ACC112 (cell line): ENCODE measurements around the gene TEX264.

Experiments
- H2AFZ ChIP-seq: fragments of 200-600 bp; sonication (generic); one replicate; pipeline ENCODE4 v1.6.0; 2017; ENCODE audit warnings: antibody characterized with exemption, low read length; ENCODE audit not compliant: unreplicated experiment
- H3K27ac ChIP-seq: fragments of 200-600 bp; sonication (generic); 2 replicates; pipeline ENCODE4 v1.5.1; 2014; ENCODE audit warnings: low read depth, mild to moderate bottlenecking, antibody characterized with exemption, low read length, moderate library complexity
- H3K27me3 ChIP-seq: fragments of 200-600 bp; sonication (generic); 2 replicates; pipeline ENCODE4 v1.6.1; 2014; ENCODE audit warnings: mild to moderate bottlenecking, antibody characterized with exemption, low read length, moderate library complexity, mixed read lengths; ENCODE audit not compliant: insufficient read depth
- H3K36me3 ChIP-seq: fragments of 200-600 bp; sonication (generic); 2 replicates; pipeline ENCODE4 v1.6.1; 2016; ENCODE audit warnings: mild to moderate bottlenecking, antibody characterized with exemption, low read length, moderate library complexity, mixed read lengths; ENCODE audit not compliant: insufficient read depth
- H3K4me1 ChIP-seq: fragments of 200-600 bp; sonication (generic); one replicate; pipeline ENCODE4 v1.6.1; 2016; ENCODE audit warnings: low read length, mixed read lengths; ENCODE audit not compliant: insufficient read depth, unreplicated experiment, control insufficient read depth
- H3K4me3 ChIP-seq: fragments of 200-600 bp; sonication (generic); 2 replicates; pipeline ENCODE4 v1.5.1; 2014; ENCODE audit warnings: mild to moderate bottlenecking, low read depth, low read length
- H3K79me2 ChIP-seq: fragments of 200-600 bp; sonication (generic); one replicate; pipeline ENCODE4 v1.6.0; 2016; ENCODE audit warnings: low read length; ENCODE audit not compliant: control insufficient read depth, unreplicated experiment, insufficient read depth

TEX264 gene

DNA sequence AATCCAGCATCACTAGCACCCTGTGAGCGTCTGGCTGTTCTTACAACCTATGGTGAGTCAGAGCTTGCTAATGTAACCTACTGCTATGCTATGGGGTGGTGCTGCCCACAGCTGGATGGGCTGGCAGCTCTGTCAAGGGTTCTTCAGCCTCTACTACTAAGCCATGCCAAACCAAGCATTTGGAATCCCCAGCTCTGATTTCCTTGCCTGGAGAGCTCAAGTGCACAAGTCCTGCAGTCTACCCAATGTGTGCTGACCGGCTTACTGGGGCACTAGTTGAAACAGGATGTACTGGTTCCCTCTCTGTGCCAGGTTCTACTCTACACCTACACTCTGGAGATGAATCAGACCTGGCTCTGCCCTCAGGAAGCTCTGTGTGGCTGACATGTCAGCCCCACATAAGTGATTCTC lies 4.2 kb downstream of the TEX264 start:
- Histone ChIP-seq H2AFZ (no peak overlapping the region), H3K27me3 (no peaks in the 10 kb centered on the region), H3K4me1 (peaks cover 34% of the 10 kb centered on the region), H3K27ac (peak overlapping the region; percentile 31), H3K36me3 (no peaks in the 10 kb centered on the region), H3K79me2 (peaks cover 15% of the 10 kb centered on the region), H3K4me3 (no peak overlapping the region)

DNA sequence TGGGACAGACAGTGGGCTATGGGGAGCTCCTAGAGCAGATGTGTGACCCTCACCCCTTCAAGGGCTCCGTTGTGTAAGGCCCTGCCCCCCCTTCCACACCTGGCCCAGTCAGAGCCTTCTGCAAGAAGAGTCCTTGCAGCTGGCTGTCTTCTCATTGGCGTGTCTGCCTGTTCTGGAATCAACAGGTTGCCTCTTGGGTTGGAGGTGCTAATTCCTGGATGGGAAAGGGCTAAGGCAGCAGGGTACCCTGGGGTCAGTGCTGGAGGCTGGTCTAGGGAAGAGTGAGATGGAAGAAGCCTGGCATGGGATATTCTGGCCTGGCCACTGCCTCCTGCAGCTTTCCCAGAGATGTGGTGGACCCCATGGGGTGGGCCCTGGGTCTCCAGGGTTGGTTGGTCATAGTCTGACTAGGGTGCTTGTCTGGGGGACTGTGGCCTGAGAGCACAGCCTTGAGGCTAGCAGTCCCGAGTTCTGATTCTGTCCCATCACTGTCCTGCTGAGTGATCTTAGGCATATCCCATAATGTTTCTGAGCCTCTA lies 5.1 kb downstream of the TEX264 start:
- no peak overlapping the region for H2AFZ ChIP-seq
- no peaks in the 10 kb centered on the region for H3K36me3 ChIP-seq
- peaks cover 37% of the 10 kb centered on the region for H3K4me1 ChIP-seq
- no peak overlapping the region for H3K27ac ChIP-seq
- no peaks in the 10 kb centered on the region for H3K27me3 ChIP-seq
- H3K4me3 ChIP-seq: no peak overlapping the region
- H3K79me2 ChIP-seq: peaks cover 15% of the 10 kb centered on the region

DNA sequence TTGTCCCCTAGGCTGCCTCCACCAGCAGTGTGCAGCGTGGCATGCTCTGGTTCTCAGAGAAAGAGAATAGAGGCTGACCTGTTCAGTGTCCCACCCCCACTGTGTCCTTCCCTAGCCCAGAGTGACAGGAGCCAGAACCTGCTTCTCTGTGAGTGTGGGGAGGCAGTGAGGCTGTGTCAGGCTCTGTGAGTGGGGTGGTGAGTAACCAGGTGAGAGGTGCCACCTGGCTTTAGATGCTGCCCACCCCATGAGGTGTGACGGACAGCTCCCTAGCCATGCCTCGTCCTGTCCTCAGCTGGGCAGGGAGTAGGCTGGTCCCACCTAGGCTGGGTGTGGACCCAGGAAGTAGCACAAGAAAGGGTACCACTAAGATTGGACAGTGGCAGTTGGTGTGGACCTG lies 6.3 kb downstream of the TEX264 start:
- H3K4me1 ChIP-seq: peaks cover 41% of the 10 kb centered on the region
- H3K27ac ChIP-seq: no peak overlapping the region
- no peaks in the 10 kb centered on the region for H3K27me3 ChIP-seq
- H3K4me3 ChIP-seq: no peak overlapping the region
- no peaks in the 10 kb centered on the region for H3K36me3 ChIP-seq
- no peak overlapping the region for H2AFZ ChIP-seq
- peaks cover 12% of the 10 kb centered on the region for H3K79me2 ChIP-seq

DNA sequence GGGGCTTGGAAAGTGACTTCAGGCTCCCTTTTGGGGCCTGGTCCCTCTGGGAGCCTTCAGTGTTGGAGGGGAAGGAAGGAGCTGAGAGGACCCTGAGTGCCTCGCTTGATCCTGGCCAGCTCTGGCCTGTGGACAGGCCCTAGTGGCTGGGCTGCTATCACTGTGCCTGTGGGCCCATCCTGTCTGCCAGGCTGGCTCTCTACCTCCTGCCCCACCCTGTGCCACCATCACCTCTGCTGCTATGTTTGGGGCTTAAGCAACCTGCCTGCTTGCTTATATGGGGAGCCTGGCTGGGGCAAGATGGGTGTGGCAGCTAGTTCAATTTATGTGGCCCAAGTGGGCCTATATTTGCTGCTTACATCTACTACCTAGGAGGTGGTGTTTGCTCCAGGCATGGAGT lies 7.1 kb downstream of the TEX264 start:
- peaks cover 37% of the 10 kb centered on the region for H3K4me1 ChIP-seq
- no peak overlapping the region for H3K4me3 ChIP-seq
- no peak overlapping the region for H2AFZ ChIP-seq
- no peak overlapping the region for H3K27ac ChIP-seq
- H3K27me3 ChIP-seq: no peaks in the 10 kb centered on the region
- no peaks in the 10 kb centered on the region for H3K36me3 ChIP-seq
- H3K79me2 ChIP-seq: peaks cover 9% of the 10 kb centered on the region

DNA sequence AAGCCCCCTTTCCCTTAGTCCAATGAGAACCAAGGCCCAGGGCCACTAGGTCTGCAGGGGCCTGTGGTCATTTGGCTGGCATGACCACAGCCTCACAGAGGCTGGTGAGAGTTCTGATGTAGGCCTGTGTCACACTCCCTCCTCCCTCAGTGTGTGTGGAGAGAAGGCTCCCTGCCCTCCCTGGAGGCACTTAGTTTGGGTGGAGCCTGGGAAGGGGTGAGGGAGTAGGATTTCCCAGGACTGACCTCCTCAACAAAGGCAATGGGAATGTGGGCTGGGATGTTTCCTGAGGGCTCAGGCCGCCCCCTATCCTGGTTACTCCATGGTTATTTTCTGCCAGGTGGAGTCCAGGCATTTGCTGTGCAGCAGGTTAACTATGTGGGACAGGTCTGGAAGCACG lies 7.6 kb downstream of the TEX264 start:
- Histone ChIP-seq H3K4me1 (peaks cover 37% of the 10 kb centered on the region), H3K4me3 (no peak overlapping the region), H3K27me3 (no peaks in the 10 kb centered on the region), H2AFZ (no peak overlapping the region), H3K36me3 (no peaks in the 10 kb centered on the region), H3K27ac (no peak overlapping the region), H3K79me2 (peaks cover 9% of the 10 kb centered on the region)

DNA sequence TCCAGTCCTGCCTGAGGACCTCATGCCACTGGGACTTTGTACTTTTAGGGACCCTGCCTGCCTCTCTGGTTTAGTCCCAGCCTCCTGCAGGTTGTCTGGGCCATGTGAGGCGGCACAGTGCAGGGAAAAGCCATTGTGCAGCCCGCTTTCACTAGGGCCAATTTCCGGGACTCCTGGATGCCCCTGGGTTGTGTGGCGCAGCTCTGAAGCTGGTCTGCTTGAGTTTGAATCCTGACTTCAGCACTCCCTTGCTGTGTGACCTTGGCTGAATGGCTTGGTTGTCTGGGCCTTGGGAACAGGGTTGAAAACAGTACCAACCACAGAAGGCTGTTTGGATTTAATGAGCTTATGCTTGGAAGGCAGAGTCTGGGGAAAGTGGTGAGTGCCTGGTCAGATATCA lies 8.3 kb downstream of the TEX264 start:
- H3K36me3 ChIP-seq: no peaks in the 10 kb centered on the region
- no peak overlapping the region for H3K4me3 ChIP-seq
- H2AFZ ChIP-seq: no peak overlapping the region
- no peak overlapping the region for H3K27ac ChIP-seq
- no peaks in the 10 kb centered on the region for H3K27me3 ChIP-seq
- H3K79me2 ChIP-seq: peaks cover 9% of the 10 kb centered on the region
- H3K4me1 ChIP-seq: peaks cover 37% of the 10 kb centered on the region

DNA sequence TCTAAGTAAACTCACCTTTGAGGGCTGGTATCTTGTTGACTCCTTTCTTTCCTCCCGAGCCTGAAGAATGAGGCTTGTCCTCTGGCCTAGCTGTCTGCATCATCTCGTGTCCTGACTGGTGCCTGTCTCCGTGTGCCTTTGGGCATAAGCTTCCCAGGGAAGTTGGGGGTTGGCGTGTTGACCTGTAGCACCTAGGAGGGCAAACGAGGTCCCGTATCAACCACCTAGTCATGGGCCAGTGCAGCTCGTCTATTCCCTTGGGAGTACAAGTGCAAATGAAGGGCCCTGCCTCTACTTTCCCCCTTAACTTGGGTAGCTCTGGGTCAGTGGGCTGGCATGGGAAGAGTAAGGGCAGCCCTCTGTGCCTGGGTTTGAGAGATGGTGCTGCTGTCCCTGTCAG lies 8.7 kb downstream of the TEX264 start:
- peaks cover 1% of the 10 kb centered on the region; the same call in 1 of the 2 replicates for H3K36me3 ChIP-seq

DNA sequence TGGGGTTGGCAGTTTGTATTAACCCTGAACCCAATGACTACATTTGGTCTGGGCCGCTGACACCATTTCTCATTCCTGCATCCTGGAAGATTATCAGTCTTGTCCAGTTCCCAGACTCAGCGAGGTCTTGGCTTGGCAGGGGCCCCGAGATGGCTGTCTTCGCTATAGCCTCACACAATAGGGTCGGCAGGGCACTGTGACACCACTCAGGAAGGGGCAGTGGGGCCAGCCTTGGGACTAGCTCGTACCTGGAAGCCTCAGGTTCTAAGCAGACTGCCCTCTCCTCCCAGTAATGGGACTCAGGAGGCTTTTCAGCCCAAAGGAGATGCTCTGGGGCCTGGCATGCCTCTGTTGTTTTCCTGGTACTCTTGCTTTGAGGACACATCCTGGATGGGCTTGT lies 9.1 kb downstream of the TEX264 start:
- Histone ChIP-seq H3K27ac (no peak overlapping the region), H2AFZ (no peak overlapping the region), H3K4me3 (no peak overlapping the region), H3K36me3 (peaks cover 4% of the 10 kb centered on the region; the same call in 1 of the 2 replicates), H3K27me3 (no peaks in the 10 kb centered on the region), H3K4me1 (peaks cover 28% of the 10 kb centered on the region), H3K79me2 (peaks cover 9% of the 10 kb centered on the region)

More for the DNA sequence above, 8.7 kb downstream of the TEX264 start:
- Histone ChIP-seq H3K4me1 (peaks cover 32% of the 10 kb centered on the region), H3K79me2 (peaks cover 9% of the 10 kb centered on the region), H3K27me3 (no peaks in the 10 kb centered on the region), H3K27ac (no peak overlapping the region), H3K4me3 (no peak overlapping the region), H2AFZ (no peak overlapping the region)

DNA sequence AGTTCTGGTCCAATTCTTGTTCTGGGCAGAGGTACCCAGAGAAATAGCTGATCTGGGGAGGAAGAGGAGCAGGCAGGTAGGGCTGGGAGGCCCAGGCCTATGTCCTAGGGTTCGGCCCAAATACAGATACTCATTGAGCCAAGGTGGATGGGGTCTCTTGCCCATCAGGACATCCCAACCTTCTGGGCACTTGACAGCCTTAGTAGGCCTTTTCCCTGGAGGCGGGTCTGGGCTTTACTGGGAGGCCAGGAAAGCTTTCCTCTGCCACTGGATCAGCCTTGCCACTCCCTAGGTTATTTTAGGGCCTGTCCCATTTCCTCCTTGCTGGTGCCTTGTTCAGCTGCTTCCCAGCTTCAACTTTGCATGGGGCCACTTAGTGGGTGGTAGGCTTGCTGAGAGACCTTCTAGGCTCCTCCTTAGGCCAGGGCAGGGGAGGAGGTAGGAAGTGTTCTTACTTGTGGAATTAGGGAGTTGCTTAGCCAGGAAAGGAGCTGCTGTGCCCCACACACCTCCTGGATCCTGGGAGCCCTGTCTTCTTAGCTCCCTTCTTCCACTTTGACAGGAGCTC lies 9.7 kb downstream of the TEX264 start:
- no peaks in the 10 kb centered on the region for H3K27me3 ChIP-seq
- no peak overlapping the region for H3K4me3 ChIP-seq
- no peak overlapping the region for H3K27ac ChIP-seq
- peaks cover 23% of the 10 kb centered on the region for H3K4me1 ChIP-seq
- peaks cover 4% of the 10 kb centered on the region; the same call in 1 of the 2 replicates for H3K36me3 ChIP-seq
- peaks cover 9% of the 10 kb centered on the region for H3K79me2 ChIP-seq
- no peak overlapping the region for H2AFZ ChIP-seq

DNA sequence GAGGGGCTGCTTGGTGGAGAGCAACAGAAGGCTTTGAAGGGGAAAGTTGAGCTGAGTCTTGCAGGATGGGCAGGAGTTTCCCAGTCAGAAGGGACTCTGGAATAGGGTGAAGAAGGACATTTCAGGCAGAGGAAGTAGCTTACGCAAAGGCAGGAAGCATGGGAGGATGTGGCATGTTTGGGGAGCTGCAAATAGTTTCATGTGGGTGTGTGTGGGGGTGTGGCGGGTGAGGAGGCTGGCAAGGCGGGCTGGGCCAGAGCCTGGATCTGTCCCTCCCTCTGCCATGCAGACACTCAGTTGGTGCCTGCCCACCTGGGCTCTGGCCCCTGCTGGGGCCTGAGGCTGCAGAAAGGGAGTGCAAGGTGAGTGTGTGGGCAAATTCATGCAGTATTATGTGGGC lies 10.4 kb downstream of the TEX264 start:
- Histone ChIP-seq H3K79me2 (peaks cover 3% of the 10 kb centered on the region), H3K4me3 (no peak overlapping the region), H3K36me3 (peaks cover 4% of the 10 kb centered on the region; the same call in 1 of the 2 replicates), H3K4me1 (peaks cover 26% of the 10 kb centered on the region), H3K27ac (no peak overlapping the region), H2AFZ (no peak overlapping the region), H3K27me3 (no peaks in the 10 kb centered on the region)

DNA sequence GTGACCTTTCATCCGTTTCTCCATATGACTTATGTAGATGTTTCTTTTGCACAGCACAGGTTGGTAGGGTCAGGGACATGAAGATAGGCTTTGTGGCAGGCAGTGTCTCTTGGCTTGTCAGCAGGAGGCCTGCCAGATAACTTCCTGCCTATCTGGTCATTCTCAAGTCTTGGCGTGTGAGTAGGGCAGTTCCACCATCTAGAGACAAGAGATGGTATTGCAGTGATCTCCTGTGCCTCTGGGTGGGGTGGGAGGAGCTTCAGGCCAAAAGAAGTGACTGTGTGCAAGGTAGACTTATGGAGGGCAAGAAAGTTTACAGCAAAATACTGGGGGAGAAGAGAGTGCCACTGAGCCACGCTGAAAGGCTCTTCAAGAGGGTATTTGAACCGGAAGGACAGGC lies 11.0 kb downstream of the TEX264 start:
- Histone ChIP-seq H3K36me3 (peaks cover 4% of the 10 kb centered on the region; the same call in 1 of the 2 replicates), H3K4me1 (peaks cover 32% of the 10 kb centered on the region), H3K27me3 (no peaks in the 10 kb centered on the region), H3K79me2 (no peaks in the 10 kb centered on the region), H3K27ac (no peak overlapping the region), H2AFZ (no peak overlapping the region), H3K4me3 (no peak overlapping the region)
